ENCODE data around the gene SLCO1B1. TPM values are rescaled to one million over a fixed set of nuclear protein-coding genes. Genes with fewer than 3 reads are reported as not detected.

Gene SLCO1B1
- total and polyA plus RNA-seq, 2 donors (not counting 3 experiments of a cell fraction or from before 2014, with no cell fraction given) = not detected

GRCh38 chr12:21165048-21165447 lies 34.1 kb downstream of the SLCO1B1 start:
- Histone ChIP-seq H3K9me3 (replicated peaks; ENCODE audit: control insufficient read depth, insufficient read depth, low read length) (no peaks in the 10 kb centered on the region), H3K4me2 (ENCODE audit: insufficient read depth, low read length) (no peak overlapping the region), H3K9ac (replicated peaks; ENCODE audit: extremely low read depth, insufficient read depth, low read length) (no peak overlapping the region), H4K20me1 (replicated peaks; ENCODE audit: control insufficient read depth, extremely low read depth, insufficient read depth, low read length) (no peaks in the 10 kb centered on the region), H2AFZ (ENCODE audit: low read depth, low read length) (no peak overlapping the region), H3K27ac (ENCODE audit: insufficient read depth, low read depth, low read length) (no peak overlapping the region), H3K4me3 (replicated peaks in 1 of 3; ENCODE audit: insufficient read depth in 1 of 3, low read depth in 1 of 3, low read length in 3 of 3) (no peak overlapping the region), H3K36me3 (ENCODE audit: control insufficient read depth in 2 of 2, extremely low read depth in 1 of 2, insufficient read depth in 2 of 2, low read length in 2 of 2) (no peaks in the 10 kb centered on the region), H3K9me1 (replicated peaks; ENCODE audit: control insufficient read depth, extremely low read depth, insufficient read depth, low read length) (no peaks in the 10 kb centered on the region), H3K27me3 (ENCODE audit: control insufficient read depth in 2 of 2, insufficient read depth in 2 of 2, low read length in 2 of 2) (no peaks in the 10 kb centered on the region), H3K79me2 (ENCODE audit: control insufficient read depth, insufficient read depth, low read length) (no peaks in the 10 kb centered on the region), H3K4me1 (ENCODE audit: control insufficient read depth, extremely low read depth, insufficient read depth, low read length) (no peaks in the 10 kb centered on the region)
- ChIA-PET CTCF (interaction anchor here (1.0 to 1.5 kb wide), 2 partner anchors 9 to 214 kb away, joined by 3 read pairs; no protein-coding TSS in a partner anchor), POLR2A (no interaction called here)
- intact Hi-C loops (cut with micrococcal nuclease) = no loop called here
- TF ChIP-seq MAX (IDR thresholded peaks at IDR 0.05; ENCODE audit: insufficient read depth, insufficient read length) (no peak), MYC (IDR thresholded peaks at IDR 0.05; ENCODE audit: low read depth, low read length) (no peak), FOS (IDR thresholded peaks at IDR 0.05; ENCODE audit: borderline replicate concordance, insufficient read depth, low read length) (no peak)
- FAIRE-seq (no peak), DNase-seq (ENCODE audit: low read depth, low spot score) (no peak)
- no TSS peak for BruUV-seq (replicated peaks)
- dilution Hi-C loops (cut with MboI; ENCODE audit: extremely low pct_ligation_motif_present, low sequenced_read_pairs) = no loop called here

- Histone ChIP-seq H3K4me1 (ENCODE audit: control insufficient read depth, extremely low read depth, insufficient read depth, low read length) (no peaks in the 10 kb centered on the region), H3K79me2 (ENCODE audit: control insufficient read depth, insufficient read depth, low read length) (no peaks in the 10 kb centered on the region), H3K9ac (replicated peaks; ENCODE audit: extremely low read depth, insufficient read depth, low read length) (no peak overlapping the region), H3K4me3 (replicated peaks in 1 of 3; ENCODE audit: insufficient read depth in 1 of 3, low read depth in 1 of 3, low read length in 3 of 3) (no peak overlapping the region), H3K27ac (ENCODE audit: insufficient read depth, low read depth, low read length) (no peak overlapping the region), H4K20me1 (replicated peaks; ENCODE audit: control insufficient read depth, extremely low read depth, insufficient read depth, low read length) (no peaks in the 10 kb centered on the region), H3K4me2 (ENCODE audit: insufficient read depth, low read length) (no peak overlapping the region), H2AFZ (ENCODE audit: low read depth, low read length) (no peak overlapping the region), H3K9me1 (replicated peaks; ENCODE audit: control insufficient read depth, extremely low read depth, insufficient read depth, low read length) (no peaks in the 10 kb centered on the region), H3K36me3 (ENCODE audit: control insufficient read depth in 2 of 2, extremely low read depth in 1 of 2, insufficient read depth in 2 of 2, low read length in 2 of 2) (no peaks in the 10 kb centered on the region), H3K27me3 (ENCODE audit: control insufficient read depth in 2 of 2, insufficient read depth in 2 of 2, low read length in 2 of 2) (no peaks in the 10 kb centered on the region), H3K9me3 (replicated peaks; ENCODE audit: control insufficient read depth, insufficient read depth, low read length) (no peaks in the 10 kb centered on the region)
- CTCF ChIA-PET = no interaction called here
- BruUV-seq (replicated peaks) = no TSS peak
- FAIRE-seq (peak; percentile 77), DNase-seq (ENCODE audit: low read depth, low spot score) (peak; percentile 64)
- TF ChIP-seq CTCF (IDR thresholded peaks at IDR 0.05; ENCODE audit: extremely low read depth in 1 of 2, insufficient read depth in 1 of 2, low read depth in 1 of 2, low read length in 2 of 2) (peak; percentile 61 to 64), MYC (IDR thresholded peaks at IDR 0.05; ENCODE audit: low read depth, low read length) (no peak), MAX (IDR thresholded peaks at IDR 0.05; ENCODE audit: insufficient read depth, insufficient read length) (no peak), JUN (IDR thresholded peaks at IDR 0.05; ENCODE audit: borderline replicate concordance, insufficient read depth, insufficient read length, low read depth) (no peak)
- intact Hi-C loops (cut with micrococcal nuclease) (loop anchor here (1.0 kb wide), 3 partner anchors 220 to 524 kb away; no protein-coding TSS in a partner anchor), dilution Hi-C loops (cut with MboI; ENCODE audit: extremely low pct_ligation_motif_present, low sequenced_read_pairs) (no loop called here)
- POLR2A ChIA-PET = no interaction called here
Observed at GRCh38 chr12:21169878-21170472, 39.0 kb downstream of the SLCO1B1 start.
